GM23338 (cell line): ENCODE data around the gene RAD51B. TPM values are rescaled to one million over a fixed set of nuclear protein-coding genes. Genes with fewer than 3 reads are reported as not detected.

ENCODE experiments used
- ATAC-seq: fragments of 200-7000 bp; cut with Tn5 transposase; 3 replicates; pipeline ENCODE4 v1.9.1; 2020
- DNase-seq: peaks from one replicate; pipeline ENCODE4 v3.0.0-alpha.2; 2015; ENCODE audit warnings: low spot score
- H2AFZ ChIP-seq: fragments of 200-600 bp; sonication (generic); 2 replicates; pipeline ENCODE4 v1.8.0; 2016; ENCODE audit warnings: antibody characterized with exemption, mild to moderate bottlenecking, moderate library complexity
- H3F3A ChIP-seq: fragments of 200-600 bp; sonication (generic); replicated peaks from 2 replicates; pipeline ENCODE4 v1.8.0; 2017; ENCODE audit warnings: antibody characterized with exemption, mixed run types, low read depth
- H3K27ac ChIP-seq: fragments of 200-600 bp; sonication (generic); 2 replicates; pipeline ENCODE4 v1.6.1; 2016; ENCODE audit warnings: low read depth
- H3K27me3 ChIP-seq: fragments of 200-600 bp; sonication (generic); 2 replicates; pipeline ENCODE4 v1.8.0; 2016; ENCODE audit warnings: mild to moderate bottlenecking, mixed run types, moderate library complexity; ENCODE audit not compliant: insufficient read depth
- H3K36me3 ChIP-seq: fragments of 200-600 bp; sonication (generic); 2 replicates; pipeline ENCODE4 v1.8.0; 2016; ENCODE audit warnings: mild to moderate bottlenecking; ENCODE audit not compliant: insufficient read depth
- H3K4me1 ChIP-seq: fragments of 200-600 bp; sonication (generic); 2 replicates; pipeline ENCODE4 v1.8.0; 2016; ENCODE audit warnings: mild to moderate bottlenecking, moderate library complexity; ENCODE audit not compliant: insufficient read depth
- H3K4me2 ChIP-seq: fragments of 200-600 bp; sonication (generic); 2 replicates; pipeline ENCODE4 v1.7.1; 2017; ENCODE audit warnings: mixed run types
- H3K4me3 ChIP-seq: fragments of 200-600 bp; sonication (generic); 2 replicates; pipeline ENCODE4 v1.6.1; 2016; ENCODE audit warnings: mixed run types
- H3K79me2 ChIP-seq: fragments of 200-600 bp; sonication (generic); replicated peaks from 2 replicates; pipeline ENCODE4 v1.8.0; 2017; ENCODE audit warnings: mild to moderate bottlenecking; ENCODE audit not compliant: insufficient read depth
- H3K9me2 ChIP-seq: fragments of 200-600 bp; sonication (generic); 2 replicates; pipeline ENCODE4 v1.8.0; 2017; ENCODE audit not compliant: insufficient read depth
- H4K20me1 ChIP-seq: fragments of 200-600 bp; sonication (generic); replicated peaks from 2 replicates; pipeline ENCODE4 v1.8.0; 2017; ENCODE audit warnings: mild to moderate bottlenecking; ENCODE audit not compliant: insufficient read depth
- H3K27ac Mint-ChIP-seq: 2 replicates; pipeline ENCODE4 v1.8.0; 2020; ENCODE audit warnings: inconsistent platforms, mild to moderate bottlenecking, moderate library complexity, mixed read lengths
- H3K27me3 Mint-ChIP-seq: 3 replicates; pipeline ENCODE4 v1.8.0; 2022; ENCODE audit warnings: low read depth, mild to moderate bottlenecking, moderate library complexity, mixed read lengths, inconsistent platforms; ENCODE audit not compliant: insufficient read depth, poor library complexity
- H3K36me3 Mint-ChIP-seq: 3 replicates; pipeline ENCODE4 v1.8.0; 2021; ENCODE audit warnings: low read depth, mild to moderate bottlenecking, inconsistent platforms, moderate library complexity, mixed read lengths
- H3K4me1 Mint-ChIP-seq: 3 replicates; pipeline ENCODE4 v1.8.0; 2020; ENCODE audit warnings: mild to moderate bottlenecking, inconsistent platforms, mixed read lengths
- H3K4me3 Mint-ChIP-seq: 3 replicates; pipeline ENCODE4 v1.8.0; 2021; ENCODE audit warnings: moderate library complexity, mild to moderate bottlenecking, inconsistent platforms, mixed read lengths
- H3K9me3 Mint-ChIP-seq: 3 replicates; pipeline ENCODE4 v1.8.0; 2020; ENCODE audit warnings: moderate library complexity, mild to moderate bottlenecking, inconsistent platforms, mixed read lengths
- ETS1 ChIP-seq: IDR thresholded peaks from 2 replicates; pipeline ENCODE4 v1.6.1; 2016; ENCODE audit warnings: antibody characterized with exemption
- EZH2phosphoT487 ChIP-seq: fragments of 200-600 bp; sonication (generic); IDR thresholded peaks from one replicate; pipeline ENCODE4 v1.8.1; 2018; ENCODE audit warnings: antibody characterized with exemption; ENCODE audit not compliant: unreplicated experiment
- ZNF331 ChIP-seq: fragments of 250-450 bp; sonication (Bioruptor Pico); IDR thresholded peaks from 2 replicates; pipeline ENCODE4 v1.5.0; 2020; ENCODE audit warnings: low read depth, mild to moderate bottlenecking, moderate library complexity
- ZNF462 ChIP-seq: fragments of 250-450 bp; sonication (Bioruptor Pico); IDR thresholded peaks from 2 replicates; pipeline ENCODE4 v1.5.0; 2020; ENCODE audit warnings: mild to moderate bottlenecking, moderate library complexity
- polyA plus RNA-seq: library from polyadenylated mRNA; unstranded; fragments of >200 nt; fragmentation: Nextera tagmentation; extraction: Ambion mirVana; gene quantifications from 2 replicates; pipeline ENCODE4 v1.2.1, GENCODE V29; 2016
- total RNA-seq: library from RNA; depleted of rRNA; stranded (reverse); fragments of >200 nt; shearing (Covaris generic); gene quantifications from 2 replicates; pipeline ENCODE4 v1.2.3, GENCODE V29; 2014

RAD51B gene
- total and polyA plus RNA-seq, 2 experiments from 2014 or later, result 15.7 to 29.1 TPM

GRCh38 chr14:67934087-67934486, 114.5 kb downstream of the RAD51B start (continued):
- peak; percentile 95 for TF ChIP-seq ZNF462

GRCh38 chr14:67934862-67935261, 115.3 kb downstream of the RAD51B start:
- no peaks in the 10 kb centered on the region for H3K27me3 ChIP-seq
- H3K36me3 Mint-ChIP-seq, result peaks cover 22% of the 10 kb centered on the region
- H3K9me2 ChIP-seq, result no peaks in the 10 kb centered on the region
- H3K4me1 Mint-ChIP-seq, result peaks cover 53% of the 10 kb centered on the region
- H3K4me1 ChIP-seq, result peaks cover 50% of the 10 kb centered on the region
- no peak overlapping the region for H3K4me3 Mint-ChIP-seq
- peak overlapping the region; percentile 1; the same call in 1 of the 2 replicates for H3K4me3 ChIP-seq
- peak overlapping the region; percentile 2; the same call in 1 of the 2 replicates for H3K4me2 ChIP-seq
- H3K79me2 ChIP-seq, result peaks cover 6% of the 10 kb centered on the region
- no peak; the same call in 2 of the 3 replicates for ATAC-seq
- peak overlapping the region; percentile 88 for H3K27ac ChIP-seq
- peaks cover 21% of the 10 kb centered on the region for H3K9me3 Mint-ChIP-seq
- peak overlapping the region; percentile 76 for H3K27ac Mint-ChIP-seq
- no peaks in the 10 kb centered on the region for H4K20me1 ChIP-seq
- H3K27me3 Mint-ChIP-seq, result peaks cover 6% of the 10 kb centered on the region
- H3K36me3 ChIP-seq, result no peaks in the 10 kb centered on the region
- peak; percentile 33 for DNase-seq
- H2AFZ ChIP-seq, result no peak overlapping the region
- H3F3A ChIP-seq, result no peaks in the 10 kb centered on the region; the same call in 1 of the 2 replicates
- TF ChIP-seq ETS1 (no peak), ZNF331 (CRISPR knock-in tag) (no peak), EZH2phosphoT487 (no peak), ZNF462 (no peak)
